NT2/D1 (cell line): Measurements from ENCODE around the gene GFOD2.

ENCODE experiments used
- DNase-seq: peaks from one replicate; pipeline ENCODE4 v3.0.0-alpha.2; 2011; ENCODE audit warnings: low read depth, low spot score
- H3K27me3 ChIP-seq: 2 replicates; pipeline ENCODE4 v1.6.0; 2011; ENCODE audit warnings: mild to moderate bottlenecking; ENCODE audit not compliant: insufficient read length, insufficient read depth
- H3K36me3 ChIP-seq: 2 replicates; pipeline ENCODE4 v1.6.1; 2011; ENCODE audit warnings: mild to moderate bottlenecking, low read length, mixed read lengths; ENCODE audit not compliant: insufficient read depth, insufficient read length
- H3K4me1 ChIP-seq: 2 replicates; pipeline ENCODE4 v1.5.1; 2011; ENCODE audit not compliant: insufficient read depth, insufficient read length
- H3K4me3 ChIP-seq: 2 replicates; pipeline ENCODE4 v1.5.1; 2011; ENCODE audit warnings: low read depth; ENCODE audit not compliant: insufficient read length
- H3K9ac ChIP-seq: 2 replicates; pipeline ENCODE4 v1.6.0; 2011; ENCODE audit warnings: low read depth; ENCODE audit not compliant: insufficient read length
- H3K9me3 ChIP-seq: 2 replicates; pipeline ENCODE4 v1.5.1; 2011; ENCODE audit warnings: mild to moderate bottlenecking, low read length; ENCODE audit not compliant: insufficient read depth
- SUZ12 ChIP-seq: IDR thresholded peaks from 2 replicates; pipeline ENCODE4 v1.6.1; 2011; ENCODE audit not compliant: insufficient read length, insufficient read depth; ENCODE audit errors: extremely low read depth
- YY1 ChIP-seq: IDR thresholded peaks from 2 replicates; pipeline ENCODE4 v1.6.1; 2011; ENCODE audit not compliant: insufficient read length, insufficient read depth
- ZNF274 ChIP-seq: IDR thresholded peaks from 2 replicates; pipeline ENCODE4 v1.6.1; 2011; ENCODE audit warnings: mild to moderate bottlenecking, low read depth, low read length

Gene GFOD2

DNA sequence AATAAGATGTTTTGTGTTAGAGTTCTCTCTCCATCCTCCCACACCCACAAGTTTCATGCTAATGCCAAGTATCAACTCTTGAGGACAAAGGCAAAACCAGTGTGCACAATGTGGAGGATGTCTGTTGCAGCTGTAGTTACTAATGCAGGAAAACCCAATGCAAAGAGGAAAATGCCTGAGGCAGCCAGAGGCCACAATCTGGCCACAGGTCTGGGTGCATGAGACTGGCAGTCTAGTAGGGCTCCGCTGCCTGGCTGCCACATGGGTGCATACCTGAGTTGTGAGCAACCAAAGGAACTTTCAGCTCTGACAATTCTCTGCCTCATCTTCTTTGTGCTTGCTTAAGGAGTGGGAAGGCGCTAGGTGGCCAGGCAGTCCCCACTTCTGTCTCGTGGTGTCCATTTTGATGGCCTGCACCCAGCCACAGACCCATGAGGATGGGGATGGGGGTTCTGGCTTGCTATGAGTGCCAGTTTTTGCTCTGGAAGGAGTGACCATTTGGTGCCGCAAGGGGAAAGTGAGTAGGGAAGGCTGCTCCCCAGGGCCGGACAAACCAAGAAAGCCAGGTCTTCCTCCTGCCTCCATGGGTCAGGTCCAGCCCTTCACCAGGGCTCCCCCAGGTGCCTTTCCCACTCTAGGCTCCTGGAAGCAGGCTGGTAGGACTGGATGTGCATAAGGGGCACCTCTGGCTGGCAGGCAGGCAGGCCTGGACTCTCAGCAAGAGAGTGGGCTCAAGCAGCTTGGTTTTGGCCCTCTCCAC lies 4.2 kb upstream of the GFOD2 start:
- TF ChIP-seq ZNF274 (no peak), SUZ12 (no peak), YY1 (no peak)
- H3K4me3 ChIP-seq, result no peak overlapping the region
- peaks cover 2% of the 10 kb centered on the region for H3K4me1 ChIP-seq
- H3K27me3 ChIP-seq, result peaks cover 4% of the 10 kb centered on the region
- no peaks in the 10 kb centered on the region for H3K9me3 ChIP-seq
- H3K9ac ChIP-seq, result no peak overlapping the region
- DNase-seq, result no peak
- peaks cover 44% of the 10 kb centered on the region for H3K36me3 ChIP-seq

DNA sequence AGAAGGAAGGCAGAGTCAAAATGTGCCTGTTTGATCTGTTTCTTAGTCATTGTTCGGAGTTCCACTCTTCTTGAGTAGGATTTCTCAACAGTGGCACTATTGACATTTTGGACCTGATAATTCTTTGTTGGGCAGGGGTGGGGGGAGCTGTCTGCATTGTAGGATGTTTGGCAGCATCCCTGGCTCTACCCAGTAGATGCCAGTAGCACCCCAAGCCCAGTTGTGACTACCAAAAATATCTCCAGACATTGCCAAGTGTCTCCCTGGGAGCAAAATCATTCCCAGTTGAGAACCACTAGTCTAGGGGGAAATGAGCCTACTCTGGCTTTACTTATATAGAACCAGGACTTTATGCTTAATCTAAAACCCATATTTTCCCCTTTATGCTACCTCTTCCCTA lies 1.1 kb upstream of the GFOD2 start:
- Histone ChIP-seq H3K9me3 (no peaks in the 10 kb centered on the region), H3K4me3 (no peak overlapping the region), H3K4me1 (peaks cover 2% of the 10 kb centered on the region), H3K9ac (no peak overlapping the region), H3K27me3 (peaks cover 4% of the 10 kb centered on the region), H3K36me3 (peaks cover 20% of the 10 kb centered on the region)
- no peak for DNase-seq
- TF ChIP-seq ZNF274 (no peak), YY1 (no peak)

- peak overlapping the region; percentile 82 for H3K4me3 ChIP-seq
- TF ChIP-seq SUZ12 (no peak), YY1 (no peak), ZNF274 (no peak)
- H3K36me3 ChIP-seq, result peaks cover 16% of the 10 kb centered on the region
- H3K27me3 ChIP-seq, result peaks cover 4% of the 10 kb centered on the region
- H3K9ac ChIP-seq, result peak overlapping the region; percentile 92
- no peak for DNase-seq
- no peaks in the 10 kb centered on the region for H3K9me3 ChIP-seq
- H3K4me1 ChIP-seq, result peaks cover 2% of the 10 kb centered on the region
Measured at GRCh38 chr16:67719778-67720144, 645 bp upstream of the GFOD2 start.

GRCh38 chr16:67718668-67719047 lies 458 bp downstream of the GFOD2 start:
- peak overlapping the region; percentile 90 for H3K9ac ChIP-seq
- peaks cover 2% of the 10 kb centered on the region for H3K4me1 ChIP-seq
- H3K9me3 ChIP-seq, result no peaks in the 10 kb centered on the region
- peaks cover 4% of the 10 kb centered on the region for H3K27me3 ChIP-seq
- DNase-seq, result no peak
- H3K4me3 ChIP-seq, result peak overlapping the region; percentile 82
- peaks cover 9% of the 10 kb centered on the region for H3K36me3 ChIP-seq
- TF ChIP-seq SUZ12 (no peak), YY1 (no peak), ZNF274 (no peak)

- Histone ChIP-seq H3K4me1 (no peaks in the 10 kb centered on the region), H3K9ac (no peak overlapping the region), H3K4me3 (no peak overlapping the region), H3K36me3 (peaks cover 7% of the 10 kb centered on the region), H3K27me3 (peaks cover 4% of the 10 kb centered on the region), H3K9me3 (no peaks in the 10 kb centered on the region)
- TF ChIP-seq ZNF274 (no peak), SUZ12 (no peak), YY1 (no peak)
- no peak for DNase-seq
Measured at GRCh38 chr16:67716097-67716496, 3.0 kb downstream of the GFOD2 start.

GRCh38 chr16:67714522-67714921 lies 4.6 kb downstream of the GFOD2 start:
- TF ChIP-seq ZNF274 (no peak), SUZ12 (no peak), YY1 (no peak)
- Histone ChIP-seq H3K27me3 (peaks cover 4% of the 10 kb centered on the region), H3K36me3 (peaks cover 7% of the 10 kb centered on the region), H3K9ac (no peak overlapping the region), H3K4me1 (no peaks in the 10 kb centered on the region), H3K9me3 (no peaks in the 10 kb centered on the region), H3K4me3 (no peak overlapping the region)
- no peak for DNase-seq

- Histone ChIP-seq H3K36me3 (peaks cover 7% of the 10 kb centered on the region), H3K27me3 (peaks cover 4% of the 10 kb centered on the region), H3K9me3 (no peaks in the 10 kb centered on the region), H3K9ac (no peak overlapping the region), H3K4me1 (no peaks in the 10 kb centered on the region), H3K4me3 (no peak overlapping the region)
- no peak for DNase-seq
- TF ChIP-seq YY1 (no peak), ZNF274 (no peak), SUZ12 (no peak)
Measured at GRCh38 chr16:67713647-67714273, 5.4 kb downstream of the GFOD2 start.
